Measurements from ENCODE around the gene MOB1B. TPM values are rescaled to one million over a fixed set of nuclear protein-coding genes. Genes with fewer than 3 reads are reported as not detected.
"Not testable (repeated sequence)": the region's sequence is repeated elsewhere in the genome, so short reads cannot be mapped to it uniquely, and the experiment has no call there.

The MOB1B gene
- total and polyA plus RNA-seq, 9 donors: 18.1 to 47.5 (median 26.3) TPM

- Histone ChIP-seq H3K9me3 (replicated peaks; ENCODE audit: control insufficient read depth, low read depth, low read length) (no peaks in the 10 kb centered on the region), H3K27me3 (ENCODE audit: control insufficient read depth, insufficient read depth, low read length) (no peaks in the 10 kb centered on the region), H3K4me1 (ENCODE audit: control insufficient read depth, insufficient read depth, low read length) (no peaks in the 10 kb centered on the region), H3K4me3 (ENCODE audit: low read length) (no peak overlapping the region), H3K27ac (ENCODE audit: low read length) (no peak overlapping the region), H3K36me3 (ENCODE audit: control insufficient read depth, insufficient read depth, low read length) (peaks cover 4% of the 10 kb centered on the region)
- no peak for DNase-seq
- no CpG with 5 or more reads among the region's 1 CpG for WGBS (ENCODE audit: insufficient coverage)
Measured at GRCh38 chr4:70984589-70984988, 82.4 kb downstream of the MOB1B start.

GRCh38 chr4:70991596-70991995 lies 89.4 kb downstream of the MOB1B start:
- WGBS (ENCODE audit: insufficient coverage): 33% methylated on average over 1 of the region's 2 CpGs
- Histone ChIP-seq H3K27ac (ENCODE audit: low read length) (no peak overlapping the region), H3K27me3 (ENCODE audit: control insufficient read depth, insufficient read depth, low read length) (no peaks in the 10 kb centered on the region), H3K4me3 (ENCODE audit: low read length) (no peak overlapping the region), H3K4me1 (ENCODE audit: control insufficient read depth, insufficient read depth, low read length) (peaks cover 12% of the 10 kb centered on the region), H3K9me3 (replicated peaks; ENCODE audit: control insufficient read depth, low read depth, low read length) (no peaks in the 10 kb centered on the region), H3K36me3 (ENCODE audit: control insufficient read depth, insufficient read depth, low read length) (no peaks in the 10 kb centered on the region)
- no peak for DNase-seq

GRCh38 chr4:70992391-70992881 lies 90.3 kb downstream of the MOB1B start:
- H3K9me3 ChIP-seq (replicated peaks; ENCODE audit: control insufficient read depth, low read depth, low read length): no peaks in the 10 kb centered on the region
- 65% methylated on average over 5 of the region's 5 CpGs for WGBS (ENCODE audit: insufficient coverage)
- H3K36me3 ChIP-seq (ENCODE audit: control insufficient read depth, insufficient read depth, low read length): no peaks in the 10 kb centered on the region
- no peaks in the 10 kb centered on the region for H3K27me3 ChIP-seq (ENCODE audit: control insufficient read depth, insufficient read depth, low read length)
- peak overlapping the region; percentile 96 for H3K27ac ChIP-seq (ENCODE audit: low read length)
- peak overlapping the region; percentile 70 for H3K4me3 ChIP-seq (ENCODE audit: low read length)
- H3K4me1 ChIP-seq (ENCODE audit: control insufficient read depth, insufficient read depth, low read length): peaks cover 12% of the 10 kb centered on the region
- DNase-seq: no peak

GRCh38 chr4:70993181-70994068 lies 91.3 kb downstream of the MOB1B start, which contains the start of gene DCK:
DCK (plus strand) TSS chr4:70993649; CDS start chr4:70993836, 187 bp downstream.
- H3K9me3 ChIP-seq (replicated peaks; ENCODE audit: control insufficient read depth, low read depth, low read length): no peaks in the 10 kb centered on the region
- peak within 1 kb of the TSS; percentile 96 for H3K27ac ChIP-seq (ENCODE audit: low read length)
- under 1% methylated on average over 69 of the region's 74 CpGs for WGBS (ENCODE audit: insufficient coverage)
- peaks cover 12% of the 10 kb centered on the region for H3K4me1 ChIP-seq (ENCODE audit: control insufficient read depth, insufficient read depth, low read length)
- H3K36me3 ChIP-seq (ENCODE audit: control insufficient read depth, insufficient read depth, low read length): no peaks in the 10 kb centered on the region
- H3K27me3 ChIP-seq (ENCODE audit: control insufficient read depth, insufficient read depth, low read length): no peaks in the 10 kb centered on the region
- peak; percentile 97 for DNase-seq
- H3K4me3 ChIP-seq (ENCODE audit: low read length): peak within 1 kb of the TSS; percentile 70

- no peak for DNase-seq
- no CpG with 5 or more reads among the region's 11 CpGs for WGBS (ENCODE audit: insufficient coverage)
- H3K4me3 ChIP-seq (ENCODE audit: low read length): peak overlapping the region; percentile 70
- no peaks in the 10 kb centered on the region for H3K9me3 ChIP-seq (replicated peaks; ENCODE audit: control insufficient read depth, low read depth, low read length)
- peak overlapping the region; percentile 83 for H3K27ac ChIP-seq (ENCODE audit: low read length)
- no peaks in the 10 kb centered on the region for H3K27me3 ChIP-seq (ENCODE audit: control insufficient read depth, insufficient read depth, low read length)
- H3K4me1 ChIP-seq (ENCODE audit: control insufficient read depth, insufficient read depth, low read length): peaks cover 12% of the 10 kb centered on the region
- peaks cover under 1% of the 10 kb centered on the region for H3K36me3 ChIP-seq (ENCODE audit: control insufficient read depth, insufficient read depth, low read length)
Measured at GRCh38 chr4:70994069-70994366, 91.8 kb downstream of the MOB1B start.

- peaks cover 12% of the 10 kb centered on the region for H3K4me1 ChIP-seq (ENCODE audit: control insufficient read depth, insufficient read depth, low read length)
- no peak for DNase-seq
- H3K27ac ChIP-seq (ENCODE audit: low read length): peak overlapping the region; percentile 83
- no CpG with 5 or more reads among the region's 10 CpGs for WGBS (ENCODE audit: insufficient coverage)
- no peaks in the 10 kb centered on the region for H3K9me3 ChIP-seq (replicated peaks; ENCODE audit: control insufficient read depth, low read depth, low read length)
- H3K27me3 ChIP-seq (ENCODE audit: control insufficient read depth, insufficient read depth, low read length): no peaks in the 10 kb centered on the region
- H3K36me3 ChIP-seq (ENCODE audit: control insufficient read depth, insufficient read depth, low read length): peaks cover 2% of the 10 kb centered on the region
- peak overlapping the region; percentile 70 for H3K4me3 ChIP-seq (ENCODE audit: low read length)
Measured at GRCh38 chr4:70994387-70995099, 92.4 kb downstream of the MOB1B start.

- H3K27me3 ChIP-seq (ENCODE audit: control insufficient read depth, insufficient read depth, low read length): no peaks in the 10 kb centered on the region
- no peaks in the 10 kb centered on the region for H3K9me3 ChIP-seq (replicated peaks; ENCODE audit: control insufficient read depth, low read depth, low read length)
- H3K4me1 ChIP-seq (ENCODE audit: control insufficient read depth, insufficient read depth, low read length): peaks cover 12% of the 10 kb centered on the region
- 51% methylated on average over 4 of the region's 4 CpGs for WGBS (ENCODE audit: insufficient coverage)
- peaks cover 2% of the 10 kb centered on the region for H3K36me3 ChIP-seq (ENCODE audit: control insufficient read depth, insufficient read depth, low read length)
- DNase-seq: no peak
- no peak overlapping the region for H3K27ac ChIP-seq (ENCODE audit: low read length)
- H3K4me3 ChIP-seq (ENCODE audit: low read length): no peak overlapping the region
Measured at GRCh38 chr4:70996018-70996360, 93.8 kb downstream of the MOB1B start.

- no CpG with 5 or more reads among the region's 1 CpG for WGBS (ENCODE audit: insufficient coverage)
- H3K27me3 ChIP-seq (ENCODE audit: control insufficient read depth, insufficient read depth, low read length): no peaks in the 10 kb centered on the region
- H3K36me3 ChIP-seq (ENCODE audit: control insufficient read depth, insufficient read depth, low read length): peaks cover 2% of the 10 kb centered on the region
- H3K9me3 ChIP-seq (replicated peaks; ENCODE audit: control insufficient read depth, low read depth, low read length): no peaks in the 10 kb centered on the region
- no peak overlapping the region for H3K4me3 ChIP-seq (ENCODE audit: low read length)
- peak; percentile 14 for DNase-seq
- H3K4me1 ChIP-seq (ENCODE audit: control insufficient read depth, insufficient read depth, low read length): peaks cover 12% of the 10 kb centered on the region
- no peak overlapping the region for H3K27ac ChIP-seq (ENCODE audit: low read length)
Measured at GRCh38 chr4:70997036-70997435, 94.9 kb downstream of the MOB1B start.

- WGBS (ENCODE audit: insufficient coverage): no CpG with 5 or more reads among the region's 2 CpGs
- Histone ChIP-seq H3K4me1 (ENCODE audit: control insufficient read depth, insufficient read depth, low read length) (peaks cover 9% of the 10 kb centered on the region), H3K9me3 (replicated peaks; ENCODE audit: control insufficient read depth, low read depth, low read length) (no peaks in the 10 kb centered on the region), H3K27ac (ENCODE audit: low read length) (no peak overlapping the region), H3K36me3 (ENCODE audit: control insufficient read depth, insufficient read depth, low read length) (peaks cover 2% of the 10 kb centered on the region), H3K4me3 (ENCODE audit: low read length) (no peak overlapping the region), H3K27me3 (ENCODE audit: control insufficient read depth, insufficient read depth, low read length) (no peaks in the 10 kb centered on the region)
- no peak for DNase-seq
Measured at GRCh38 chr4:70997546-70997945, 95.4 kb downstream of the MOB1B start.

GRCh38 chr4:70999639-71000038 lies 97.5 kb downstream of the MOB1B start:
- not testable (repeated sequence) for H3K4me3 ChIP-seq (ENCODE audit: low read length); H3K27ac ChIP-seq (ENCODE audit: low read length); H3K9me3 ChIP-seq (replicated peaks; ENCODE audit: control insufficient read depth, low read depth, low read length); H3K27me3 ChIP-seq (ENCODE audit: control insufficient read depth, insufficient read depth, low read length); H3K4me1 ChIP-seq (ENCODE audit: control insufficient read depth, insufficient read depth, low read length); H3K36me3 ChIP-seq (ENCODE audit: control insufficient read depth, insufficient read depth, low read length); DNase-seq

Data from muscle of leg (tissue), 11 donors.